RKO (cell line): ENCODE measurements around the gene SEPHS1.
A peak's percentile ranks its signal among the peaks of the same experiment; 100 is the strongest.

Experiments
- DNase-seq: peaks from one replicate; pipeline ENCODE4 v3.0.0-alpha.2; 2016; ENCODE audit warnings: low spot score

SEPHS1 gene

GRCh38 chr10:13328126-13328525 lies 20.0 kb downstream of the SEPHS1 start:
- DNase-seq = no peak

GRCh38 chr10:13327534-13327933 lies 20.6 kb downstream of the SEPHS1 start:
- no peak for DNase-seq

DNA sequence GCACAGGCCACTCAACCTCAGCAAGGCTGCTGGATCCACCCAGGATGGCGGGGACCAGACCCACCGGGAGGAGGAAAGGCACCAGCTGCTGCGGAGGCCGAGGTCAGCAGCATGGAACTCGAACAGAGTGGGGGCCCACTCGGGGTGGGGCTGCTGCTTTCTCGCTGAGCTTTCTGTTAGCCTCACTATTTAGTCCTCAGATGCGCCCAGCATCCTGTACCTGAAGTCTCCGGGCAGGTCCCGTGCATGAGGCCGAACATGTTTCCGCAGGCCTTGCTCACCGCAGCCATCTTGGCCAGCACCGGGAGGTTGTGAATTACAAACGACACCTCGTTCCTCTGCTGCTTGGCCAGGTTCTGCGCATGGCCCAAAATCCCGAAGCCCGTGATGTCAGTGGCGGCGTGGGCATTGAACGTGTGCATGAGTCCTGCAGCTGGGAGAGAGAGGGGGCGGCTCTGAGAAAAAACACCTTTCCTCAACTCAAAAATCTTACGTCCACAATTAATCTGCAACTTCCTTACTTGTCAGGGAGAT lies 25.4 kb downstream of the SEPHS1 start:
- DNase-seq = no peak

DNA sequence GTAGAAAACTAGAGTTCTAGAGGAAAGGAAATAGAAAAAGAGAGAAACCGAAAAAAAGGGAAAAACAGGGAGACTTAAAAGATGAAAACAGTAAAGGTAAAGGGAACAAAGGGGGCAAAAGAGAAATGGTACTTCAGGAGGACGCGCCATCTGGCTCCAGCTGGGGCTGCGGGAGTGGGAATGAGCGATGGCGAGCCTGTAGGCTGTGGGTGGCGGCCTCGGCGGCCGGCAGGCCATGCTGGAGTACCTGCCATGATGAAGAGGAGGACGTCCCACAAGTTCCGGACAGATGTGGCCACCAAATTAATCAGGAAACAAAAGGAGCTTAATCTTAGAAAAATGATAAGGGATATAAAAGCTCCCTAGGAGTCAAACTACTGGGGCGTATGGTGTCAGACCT lies 26.5 kb downstream of the SEPHS1 start:
- DNase-seq = no peak

GRCh38 chr10:13319166-13319565 lies 28.9 kb downstream of the SEPHS1 start:
- no peak for DNase-seq

DNA sequence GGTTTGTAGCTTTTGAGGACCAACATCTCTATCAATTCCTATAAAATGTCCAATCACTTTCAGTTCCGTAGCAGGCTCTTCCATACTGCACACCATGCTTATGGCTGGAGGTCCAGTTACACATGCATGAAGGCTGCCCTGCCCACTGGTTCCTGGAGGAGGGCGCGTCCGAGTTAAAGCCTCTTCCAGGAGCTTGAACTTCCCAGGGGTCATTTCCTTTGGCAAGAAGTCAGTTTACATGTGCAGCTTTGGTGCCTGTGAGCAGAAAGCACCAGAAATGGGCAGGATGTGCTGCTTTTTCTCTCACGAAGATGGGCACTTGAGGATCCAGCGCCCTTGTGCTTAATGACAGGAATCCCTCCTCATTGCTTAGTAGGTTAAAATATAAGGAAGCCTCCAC lies 30.6 kb downstream of the SEPHS1 start:
- DNase-seq = no peak

DNA sequence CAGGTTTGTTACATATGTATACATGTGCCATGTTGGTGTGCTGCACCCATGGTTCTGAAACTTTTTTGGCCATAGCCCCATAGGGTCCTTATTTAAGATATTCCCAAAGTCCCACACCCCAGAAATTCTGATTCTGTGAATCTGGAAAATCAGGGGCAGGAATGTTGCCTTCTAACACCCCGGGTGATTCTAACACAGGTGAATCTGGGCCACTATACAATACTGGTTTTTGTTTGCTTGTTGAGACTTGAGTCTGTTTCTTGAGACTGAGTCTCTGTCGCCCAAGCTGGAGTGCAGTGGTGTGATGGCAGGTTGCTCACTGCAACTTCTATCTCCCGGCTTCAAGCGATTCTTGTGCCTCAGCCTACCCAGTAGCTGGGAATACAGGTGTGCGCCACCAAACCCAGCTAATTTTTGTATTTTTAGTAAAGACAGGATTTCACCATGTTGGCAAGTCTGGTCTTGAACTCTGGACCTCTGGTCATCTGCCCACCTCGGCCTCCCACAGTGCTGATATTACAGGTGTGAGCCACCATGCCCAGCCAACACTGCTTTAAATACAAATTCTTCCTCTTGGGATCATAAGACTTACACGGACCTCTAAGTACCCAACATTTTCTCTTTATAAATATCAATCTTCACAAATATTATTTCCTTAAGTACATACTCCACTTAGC lies 31.3 kb downstream of the SEPHS1 start:
- DNase-seq = no peak

- no peak for DNase-seq
Measured at GRCh38 chr10:13315361-13315760, 32.7 kb downstream of the SEPHS1 start.

- no peak for DNase-seq
Measured at GRCh38 chr10:13311177-13311575, 36.9 kb downstream of the SEPHS1 start.

GRCh38 chr10:13310518-13311176 lies 37.4 kb downstream of the SEPHS1 start:
- DNase-seq = no peak

DNA sequence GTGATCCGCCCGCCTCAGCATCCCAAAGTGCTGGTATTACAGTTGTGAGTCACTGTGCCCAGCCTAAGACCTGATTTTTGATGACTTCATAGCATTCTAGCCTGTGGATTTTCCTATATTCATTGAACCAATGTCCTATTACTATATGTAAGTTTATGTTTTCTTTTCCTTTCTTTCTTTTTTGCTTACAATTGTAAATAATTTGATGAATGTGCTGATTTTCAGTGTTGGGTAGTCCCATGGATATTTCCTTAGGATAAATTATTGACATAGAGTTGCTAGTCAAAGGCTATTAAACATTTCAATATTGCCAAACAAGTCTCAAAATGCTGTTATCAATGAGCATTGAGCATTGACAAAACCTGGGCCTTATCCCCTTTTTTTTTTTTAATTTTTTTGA lies 38.3 kb downstream of the SEPHS1 start:
- DNase-seq = no peak

- DNase-seq = no peak
Measured at GRCh38 chr10:13308096-13308495, 40.0 kb downstream of the SEPHS1 start.

- no peak for DNase-seq
Measured at GRCh38 chr10:13306103-13306502, 42.0 kb downstream of the SEPHS1 start.

GRCh38 chr10:13302821-13303555 lies 45.1 kb downstream of the SEPHS1 start:
- DNase-seq = no peak

DNA sequence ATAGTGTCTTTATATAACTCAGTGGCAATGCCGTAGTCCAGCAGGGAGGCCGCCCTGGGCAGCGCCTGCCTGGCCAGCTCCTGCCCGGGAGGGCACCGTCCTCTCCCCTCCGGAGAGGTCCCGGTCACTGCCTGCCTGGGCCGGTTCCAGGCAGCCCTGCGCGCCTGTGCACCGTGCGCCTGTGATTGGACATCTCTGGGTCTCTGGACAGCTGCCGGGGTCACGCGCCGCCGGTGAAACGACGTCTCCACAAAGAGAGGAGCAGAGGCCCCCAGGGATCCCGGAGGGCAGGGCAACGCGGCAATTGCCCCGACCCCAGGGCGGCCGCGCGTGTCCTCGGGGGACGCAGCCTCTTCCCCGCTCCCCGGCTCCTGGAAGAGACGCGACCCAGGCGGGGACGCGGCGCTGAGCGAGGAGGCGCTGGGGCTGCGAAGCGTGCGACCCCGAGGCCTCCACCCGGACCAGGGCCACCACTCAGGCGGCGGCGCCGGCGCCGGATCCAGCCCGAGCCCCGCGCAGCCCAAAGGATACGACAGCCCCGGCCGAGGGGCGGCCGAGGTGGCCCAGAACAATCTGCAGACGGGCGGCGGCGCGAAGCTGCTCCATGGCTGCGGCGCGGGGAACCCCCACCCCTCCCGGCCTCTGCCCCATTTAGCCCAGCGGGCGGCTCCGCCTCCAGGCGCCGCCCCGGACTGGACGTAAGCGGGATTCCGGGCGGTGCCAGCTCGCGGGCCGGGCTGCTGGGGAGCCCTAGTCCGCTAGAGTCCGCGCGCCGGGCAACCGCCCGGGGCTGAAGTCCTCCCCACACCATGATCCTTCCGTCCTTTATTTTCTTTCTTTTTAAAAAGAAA lies 48.4 kb downstream of the SEPHS1 start, which contains the start of gene PHYH:
PHYH (minus strand) TSS at position 628 of the 851 bp plus-strand sequence; CDS start at position 606, 22 bp downstream.
- DNase-seq = peak; percentile 94

- no peak for DNase-seq
Measured at GRCh38 chr10:13298748-13299436, 49.2 kb downstream of the SEPHS1 start.

- peak; percentile 48 for DNase-seq
Measured at GRCh38 chr10:13296476-13296875, 51.6 kb downstream of the SEPHS1 start.

DNA sequence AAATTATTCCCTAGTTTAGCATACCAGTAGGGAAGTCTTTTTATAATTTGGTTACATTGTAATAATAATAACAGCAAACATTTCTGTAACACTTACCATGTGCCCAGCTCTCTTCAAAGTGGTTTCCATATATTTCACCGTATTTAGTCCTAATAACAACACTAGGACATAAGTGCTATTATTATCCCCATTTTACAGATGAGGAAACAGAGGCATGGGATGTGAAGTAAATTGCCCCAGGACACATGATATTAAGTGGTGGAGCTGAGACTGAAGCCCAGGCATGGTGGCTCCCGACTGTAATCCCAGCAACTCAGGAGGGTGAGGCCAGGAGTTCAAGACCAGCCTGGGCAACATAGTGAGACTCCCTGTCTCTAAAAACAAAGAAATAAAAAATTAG lies 53.3 kb downstream of the SEPHS1 start:
- DNase-seq = no peak

GRCh38 chr10:13291821-13292773 lies 56.0 kb downstream of the SEPHS1 start:
- no peak for DNase-seq

DNA sequence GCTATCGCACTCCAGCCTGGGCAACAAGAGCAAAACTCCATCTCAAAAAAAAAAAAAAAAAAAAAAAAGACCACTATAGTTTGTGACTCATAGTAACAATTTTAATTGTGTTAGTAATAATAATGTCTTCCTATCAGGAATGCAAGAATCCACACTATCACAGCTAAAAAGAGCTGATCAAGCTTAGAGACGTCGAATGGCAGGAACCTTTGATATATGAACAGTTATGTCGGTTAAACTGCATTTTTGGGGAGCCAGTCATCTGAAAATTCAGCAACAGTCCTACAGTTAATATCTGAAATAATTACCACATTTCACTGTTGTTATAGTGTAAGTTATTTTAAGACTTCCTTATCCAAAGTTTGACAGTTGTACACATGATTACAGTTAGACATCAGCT lies 57.0 kb downstream of the SEPHS1 start:
- no peak for DNase-seq
